ENCODE measurements around the gene CEMIP.

Gene CEMIP

GRCh38 chr15:80816049-80816653 is 37.0 kb downstream of the CEMIP start:
- TF ChIP-seq CTCF (conservative IDR thresholded peaks at IDR 0.05; ENCODE audit: control insufficient read depth, insufficient read depth, low read depth, low read length), result no peak
- H3K4me3 ChIP-seq (ENCODE audit: control insufficient read depth, low read depth, low read length), result no peak overlapping the region
- DNase-seq (ENCODE audit: low read depth), result no peak

GRCh38 chr15:80816936-80817335 is 37.8 kb downstream of the CEMIP start:
- no peak overlapping the region for H3K4me3 ChIP-seq (ENCODE audit: control insufficient read depth, low read depth, low read length)
- no peak for TF ChIP-seq CTCF (conservative IDR thresholded peaks at IDR 0.05; ENCODE audit: control insufficient read depth, insufficient read depth, low read depth, low read length)
- no peak for DNase-seq (ENCODE audit: low read depth)

GRCh38 chr15:80817901-80818300 is 38.7 kb downstream of the CEMIP start:
- DNase-seq (ENCODE audit: low read depth), result no peak
- TF ChIP-seq CTCF (conservative IDR thresholded peaks at IDR 0.05; ENCODE audit: control insufficient read depth, insufficient read depth, low read depth, low read length), result no peak
- no peak overlapping the region for H3K4me3 ChIP-seq (ENCODE audit: control insufficient read depth, low read depth, low read length)

- TF ChIP-seq CTCF (conservative IDR thresholded peaks at IDR 0.05; ENCODE audit: control insufficient read depth, insufficient read depth, low read depth, low read length), result no peak
- H3K4me3 ChIP-seq (ENCODE audit: control insufficient read depth, low read depth, low read length), result no peak overlapping the region
- no peak for DNase-seq (ENCODE audit: low read depth)
Measured at GRCh38 chr15:80819001-80819400, 39.8 kb downstream of the CEMIP start.

- H3K4me3 ChIP-seq (ENCODE audit: control insufficient read depth, low read depth, low read length), result no peak overlapping the region
- TF ChIP-seq CTCF (conservative IDR thresholded peaks at IDR 0.05; ENCODE audit: control insufficient read depth, insufficient read depth, low read depth, low read length), result no peak
- no peak for DNase-seq (ENCODE audit: low read depth)
Measured at GRCh38 chr15:80820092-80820491, 40.9 kb downstream of the CEMIP start.

GRCh38 chr15:80822256-80822655 is 43.1 kb downstream of the CEMIP start:
- no peak for DNase-seq (ENCODE audit: low read depth)
- TF ChIP-seq CTCF (conservative IDR thresholded peaks at IDR 0.05; ENCODE audit: control insufficient read depth, insufficient read depth, low read depth, low read length), result no peak
- no peak overlapping the region for H3K4me3 ChIP-seq (ENCODE audit: control insufficient read depth, low read depth, low read length)

- H3K4me3 ChIP-seq (ENCODE audit: control insufficient read depth, low read depth, low read length), result no peak overlapping the region
- no peak for TF ChIP-seq CTCF (conservative IDR thresholded peaks at IDR 0.05; ENCODE audit: control insufficient read depth, insufficient read depth, low read depth, low read length)
- DNase-seq (ENCODE audit: low read depth), result no peak
Measured at GRCh38 chr15:80822676-80823075, 43.5 kb downstream of the CEMIP start.
